Stomach (tissue), 9 donors: ENCODE measurements around the gene MCTP2. TPM values are rescaled to one million over a fixed set of nuclear protein-coding genes. Genes with fewer than 3 reads are reported as not detected.
A peak's percentile ranks its signal among the peaks of the same experiment; 100 is the strongest.

Source experiments
- DNase-seq, 2 donors: peaks; one replicate each; pipeline versions ENCODE4 v3.0.0 to v3.0.0-alpha.2; 2013 to 2019
- H3K27ac ChIP-seq, 5 donors: fragments of 200-600 bp in 4 of 5; sonication (generic) in 4 of 5; one replicate each; pipeline ENCODE4 v1.5.1; 2013 to 2019; ENCODE audit warnings: mild to moderate bottlenecking in 1 of 5, moderate library complexity in 1 of 5
- H3K27me3 ChIP-seq, 3 donors: fragments of 200-600 bp; sonication (generic); one replicate each; pipeline ENCODE4 v1.5.1; 2017 to 2019; ENCODE audit warnings: mixed run types in 1 of 3
- H3K36me3 ChIP-seq, 4 donors: fragments of 200-600 bp; sonication (generic); 1 replicate in 3 of 4; 2 replicates in 1 of 4; pipeline ENCODE4 v1.5.1; 2016 to 2019
- H3K4me1 ChIP-seq, 4 donors: fragments of 200-600 bp; sonication (generic); one replicate each; pipeline ENCODE4 v1.5.1; 2016 to 2019
- H3K4me3 ChIP-seq, 4 donors: fragments of 200-600 bp; sonication (generic) in 3 of 4; one replicate each; pipeline ENCODE4 v1.5.1; 2016 to 2019; ENCODE audit warnings: mild to moderate bottlenecking in 1 of 4
- H3K9me3 ChIP-seq, 4 donors: fragments of 200-600 bp; sonication (generic); one replicate each; pipeline ENCODE4 v1.5.1; 2016 to 2019
- EP300 ChIP-seq: sonication (generic); formaldehyde crosslinking; IDR thresholded peaks from one replicate; pipeline ENCODE4 v1.6.1; 2017; ENCODE audit warnings: antibody characterized with exemption
- POLR2A ChIP-seq, 4 donors: fragments of 450-650 bp; IDR thresholded peaks; one replicate each; pipeline ENCODE4 v1.6.1; 2016; ENCODE audit warnings: antibody characterized with exemption in 4 of 4, control low read depth in 2 of 4, mild to moderate bottlenecking in 1 of 4, moderate library complexity in 1 of 4
- POLR2AphosphoS5 ChIP-seq, 3 donors: sonication (generic); formaldehyde crosslinking; IDR thresholded peaks; one replicate each; pipeline ENCODE4 v1.6.1; 2016; ENCODE audit warnings: antibody characterized with exemption in 3 of 3
- WGBS, 5 donors: extraction: QIAGEN DNeasy Blood & Tissue Kit in 3 of 5; methylation state at CpG; one replicate each; pipeline versions ENCODE4 v1.1.5 to v1.1.7; 2013 to 2018; 5-methylcytosine and 5-hydroxymethylcytosine counted together
- intact Hi-C: fragments of 100-400 bp; cut with DNase I; formaldehyde crosslinking; loops from one replicate; pipeline ENCODE4 v1.15.1; 2023; ENCODE audit warnings: low total_unique reads
- polyA plus RNA-seq, 3 donors: library from polyadenylated mRNA; stranded (reverse); fragments of 200-250 nt; gene quantifications; one replicate each; pipeline ENCODE4 v1.2.3, GENCODE V29; 2013
- total RNA-seq, 5 donors: library from RNA; depleted of rRNA; stranded (reverse); fragments of >200 nt; gene quantifications; one replicate each; pipeline versions ENCODE4 v1.1.0 to v1.2.3, GENCODE V29; 2014 to 2016
- TF ChIP-seq, protein P1 (sequence below), 7 experiments: fragments of 450-650 bp in 4 of 7; fragments of 200-600 bp in 3 of 7; sonication (generic) in 3 of 7; IDR thresholded peaks; one replicate each; pipeline ENCODE4 v1.5.1; 2016 to 2019; ENCODE audit warnings: antibody characterized with exemption in 7 of 7, control low read depth in 2 of 7, mild to moderate bottlenecking in 1 of 7
- donor health status: healthy with polysubstance abuse.
- donor health status: Bipolar disorder and iron deficiency.
- donor health status: healthy.

The MCTP2 gene
- total and polyA plus RNA-seq, 8 donors, result 2.8 to 62.4 (median 15.4) TPM

DNA sequence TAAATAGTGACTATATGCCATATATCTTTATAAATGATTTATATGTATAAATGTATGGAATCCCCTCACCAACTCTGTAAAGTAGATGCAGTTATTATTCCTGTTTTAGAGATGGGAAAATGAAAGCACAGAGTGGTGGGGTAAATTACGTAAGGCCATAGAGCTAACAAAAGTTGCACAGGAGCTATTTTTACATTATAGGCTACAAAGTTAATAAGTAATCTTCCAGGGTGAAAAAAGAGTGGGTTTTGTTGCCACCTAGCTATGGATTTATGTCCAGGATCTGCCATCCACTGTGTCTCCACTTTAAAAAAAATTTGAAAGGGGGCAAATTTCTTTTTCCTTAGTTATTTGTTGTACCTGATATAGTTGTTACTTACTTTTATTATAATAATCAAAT is 235.7 kb downstream of the MCTP2 start:
- 90 to 95% (median 92%) methylated on average over 1 of the region's 1 CpG for WGBS, 5 donors
- Histone ChIP-seq H3K36me3 (peaks cover 0 to 3% (median 0%) of the 10 kb centered on the region in 4 donors), H3K27me3 (no peaks in the 10 kb centered on the region), H3K4me1 (no peaks in the 10 kb centered on the region), H3K4me3 (no peak overlapping the region), H3K27ac (no peak overlapping the region), H3K9me3 (no peaks in the 10 kb centered on the region)
- intact Hi-C loops, result no loop called here
- no peak for DNase-seq
- no peak for TF ChIP-seq EP300
- TF ChIP-seq POLR2AphosphoS5 (IDR thresholded peaks at IDR 0.05), result no peak
- TF ChIP-seq POLR2A (IDR thresholded peaks at IDR 0.05), result no peak

DNA sequence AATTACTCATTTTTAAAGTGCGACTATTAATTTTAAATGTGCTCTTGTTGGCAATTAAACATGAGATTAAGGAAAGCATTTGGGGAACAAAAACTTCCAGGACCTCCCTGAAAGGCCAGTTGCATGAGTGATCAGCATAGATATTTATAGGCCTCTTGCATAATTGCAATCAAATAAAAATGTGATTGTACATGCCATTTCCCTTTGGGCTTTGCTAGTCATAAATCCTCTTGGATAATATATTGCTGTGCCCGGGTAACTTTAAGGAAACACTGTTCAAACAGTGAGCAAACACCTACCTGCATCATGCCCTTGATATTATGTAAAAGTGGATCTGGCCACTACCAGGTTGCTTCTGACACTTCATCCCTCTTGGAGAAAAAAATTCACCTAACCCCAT is 239.1 kb downstream of the MCTP2 start:
- Histone ChIP-seq H3K4me3 (no peak overlapping the region), H3K36me3 (peaks cover 0 to 3% (median 1%) of the 10 kb centered on the region in 4 donors), H3K9me3 (no peaks in the 10 kb centered on the region), H3K27me3 (no peaks in the 10 kb centered on the region), H3K4me1 (no peaks in the 10 kb centered on the region), H3K27ac (no peak overlapping the region)
- no peak for TF ChIP-seq POLR2AphosphoS5 (IDR thresholded peaks at IDR 0.05)
- TF ChIP-seq, protein P1, sequence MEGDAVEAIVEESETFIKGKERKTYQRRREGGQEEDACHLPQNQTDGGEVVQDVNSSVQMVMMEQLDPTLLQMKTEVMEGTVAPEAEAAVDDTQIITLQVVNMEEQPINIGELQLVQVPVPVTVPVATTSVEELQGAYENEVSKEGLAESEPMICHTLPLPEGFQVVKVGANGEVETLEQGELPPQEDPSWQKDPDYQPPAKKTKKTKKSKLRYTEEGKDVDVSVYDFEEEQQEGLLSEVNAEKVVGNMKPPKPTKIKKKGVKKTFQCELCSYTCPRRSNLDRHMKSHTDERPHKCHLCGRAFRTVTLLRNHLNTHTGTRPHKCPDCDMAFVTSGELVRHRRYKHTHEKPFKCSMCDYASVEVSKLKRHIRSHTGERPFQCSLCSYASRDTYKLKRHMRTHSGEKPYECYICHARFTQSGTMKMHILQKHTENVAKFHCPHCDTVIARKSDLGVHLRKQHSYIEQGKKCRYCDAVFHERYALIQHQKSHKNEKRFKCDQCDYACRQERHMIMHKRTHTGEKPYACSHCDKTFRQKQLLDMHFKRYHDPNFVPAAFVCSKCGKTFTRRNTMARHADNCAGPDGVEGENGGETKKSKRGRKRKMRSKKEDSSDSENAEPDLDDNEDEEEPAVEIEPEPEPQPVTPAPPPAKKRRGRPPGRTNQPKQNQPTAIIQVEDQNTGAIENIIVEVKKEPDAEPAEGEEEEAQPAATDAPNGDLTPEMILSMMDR (IDR thresholded peaks at IDR 0.05), result no peak
- TF ChIP-seq EP300, result no peak
- no peak for TF ChIP-seq POLR2A (IDR thresholded peaks at IDR 0.05)
- intact Hi-C loops, result no loop called here
- 60 to 90% (median 69%) methylated on average over 2 of the region's 2 CpGs for WGBS, 5 donors
- DNase-seq, result no peak

DNA sequence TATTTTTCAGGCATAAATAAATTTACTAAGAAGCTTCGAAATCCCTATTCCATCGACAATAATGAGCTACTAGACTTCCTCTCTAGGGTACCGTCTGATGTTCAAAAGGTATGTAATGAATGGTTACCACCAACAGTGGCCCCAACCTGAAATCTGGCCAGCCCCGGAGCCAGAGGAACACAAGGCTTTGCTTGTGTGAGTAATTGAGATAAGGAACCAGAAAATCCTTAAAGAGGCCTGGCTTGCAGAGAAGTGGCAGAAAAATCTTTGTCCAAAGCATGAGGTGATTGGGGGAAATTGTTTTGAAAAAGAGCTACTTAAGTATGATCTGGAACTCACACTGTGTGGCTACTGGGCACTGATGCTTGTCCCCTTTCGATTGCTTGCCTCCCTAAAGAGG is 245.3 kb downstream of the MCTP2 start:
- no peaks in the 10 kb centered on the region for H3K27me3 ChIP-seq
- peaks cover 0 to 47% (median 29%) of the 10 kb centered on the region in 4 donors for H3K36me3 ChIP-seq
- DNase-seq, result peak in 1 of 2 donors; percentile 23
- no peak for TF ChIP-seq POLR2A (IDR thresholded peaks at IDR 0.05)
- TF ChIP-seq EP300, result no peak
- no peak for TF ChIP-seq POLR2AphosphoS5 (IDR thresholded peaks at IDR 0.05)
- TF ChIP-seq, protein P1 (IDR thresholded peaks at IDR 0.05), result no peak
- H3K27ac ChIP-seq, result no peak overlapping the region
- intact Hi-C loops, result no loop called here
- H3K4me1 ChIP-seq, result no peaks in the 10 kb centered on the region
- H3K4me3 ChIP-seq, result no peak overlapping the region
- 52 to 80% (median 54%) methylated on average over 5 of the region's 5 CpGs for WGBS, 5 donors
- H3K9me3 ChIP-seq, result no peaks in the 10 kb centered on the region

DNA sequence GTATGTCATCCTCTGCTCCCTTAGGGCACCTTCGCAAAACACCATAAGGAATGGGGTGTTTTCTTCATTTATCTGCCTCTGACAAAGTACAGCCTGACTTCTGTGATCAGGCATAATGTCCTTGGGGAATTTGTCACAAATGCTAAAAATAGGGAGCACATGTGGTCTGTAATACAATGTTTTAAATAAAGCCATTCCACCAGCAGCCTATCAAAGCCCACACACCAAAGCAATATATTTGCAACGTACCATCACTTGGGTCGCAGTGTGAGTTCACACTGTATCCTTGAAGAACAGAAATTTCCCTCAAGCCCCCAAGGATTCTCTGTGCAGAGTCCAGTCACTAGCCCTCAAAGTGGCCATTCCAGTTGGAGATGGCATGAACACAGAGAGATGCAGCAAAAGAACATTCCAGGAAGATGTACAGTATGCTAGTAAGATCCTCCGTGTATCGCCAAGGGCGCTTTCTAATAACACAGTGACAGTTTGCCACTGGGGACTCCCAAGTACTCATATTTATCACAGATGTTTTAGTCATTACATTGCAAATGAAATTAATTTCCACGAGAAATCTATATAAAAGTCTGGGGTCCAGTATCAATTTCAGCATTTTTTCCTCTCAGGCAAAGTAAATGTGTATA is 246.7 kb downstream of the MCTP2 start:
- DNase-seq, result no peak
- Histone ChIP-seq H3K27ac (no peak overlapping the region), H3K4me3 (no peak overlapping the region), H3K4me1 (no peaks in the 10 kb centered on the region), H3K36me3 (peaks cover 0 to 47% (median 28%) of the 10 kb centered on the region in 4 donors), H3K27me3 (no peaks in the 10 kb centered on the region), H3K9me3 (peaks cover 0 to 2% (median 0%) of the 10 kb centered on the region in 4 donors)
- 89 to 95% (median 93%) methylated on average over 7 of the region's 7 CpGs for WGBS, 5 donors
- TF ChIP-seq POLR2A (IDR thresholded peaks at IDR 0.05), result no peak
- TF ChIP-seq, protein P1 (IDR thresholded peaks at IDR 0.05), result no peak
- no peak for TF ChIP-seq EP300
- TF ChIP-seq POLR2AphosphoS5 (IDR thresholded peaks at IDR 0.05), result no peak
- intact Hi-C loops, result no loop called here

DNA sequence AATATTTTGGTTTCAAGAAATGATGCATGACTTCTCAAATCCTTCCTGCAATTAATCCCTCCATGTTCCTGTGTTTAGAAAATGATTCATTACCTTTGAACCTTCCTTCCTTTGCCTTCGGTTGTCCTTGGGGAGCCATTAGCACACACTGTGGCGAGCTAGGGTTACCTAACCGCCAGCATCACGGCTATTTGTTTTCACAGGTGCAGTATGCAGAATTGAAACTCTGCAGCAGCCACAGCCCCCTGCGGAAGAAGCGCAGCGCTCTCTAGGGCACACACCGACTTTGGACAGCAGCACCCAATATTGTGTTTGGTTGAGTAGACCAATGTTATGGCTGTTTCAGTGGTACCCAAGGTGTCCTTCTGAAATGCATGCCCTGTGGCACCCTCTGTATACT is 247.4 kb downstream of the MCTP2 start:
- Histone ChIP-seq H3K4me1 (no peaks in the 10 kb centered on the region), H3K27me3 (no peaks in the 10 kb centered on the region), H3K36me3 (peaks cover 0 to 47% (median 28%) of the 10 kb centered on the region in 4 donors), H3K9me3 (peaks cover 0 to 6% (median 0%) of the 10 kb centered on the region in 4 donors), H3K4me3 (no peak overlapping the region), H3K27ac (no peak overlapping the region)
- DNase-seq, result no peak
- 86 to 94% (median 90%) methylated on average over 8 of the region's 8 CpGs for WGBS, 5 donors
- intact Hi-C loops, result no loop called here
- TF ChIP-seq, protein P1 (IDR thresholded peaks at IDR 0.05), result no peak
- TF ChIP-seq POLR2A (IDR thresholded peaks at IDR 0.05), result no peak
- TF ChIP-seq EP300, result no peak
- no peak for TF ChIP-seq POLR2AphosphoS5 (IDR thresholded peaks at IDR 0.05)
